Fibroblast of pulmonary artery (primary cell): ENCODE measurements around the gene PRICKLE1.

Experiments used
- DNase-seq: peaks from one replicate; pipeline ENCODE4 v3.0.0-alpha.2; 2010; ENCODE audit warnings: low read depth
- H3K4me3 ChIP-seq: replicated peaks from 2 replicates; pipeline ENCODE4 v1.5.1; 2011; ENCODE audit warnings: low read depth, mild to moderate bottlenecking, control low read depth, low read length, moderate library complexity
- TF ChIP-seq, protein P1 (sequence below): IDR thresholded peaks from 2 replicates; pipeline ENCODE4 v1.5.1; 2011; ENCODE audit warnings: mild to moderate bottlenecking, control low read depth, low read length, inconsistent platforms; ENCODE audit errors: missing control alignments

PRICKLE1 gene

DNA sequence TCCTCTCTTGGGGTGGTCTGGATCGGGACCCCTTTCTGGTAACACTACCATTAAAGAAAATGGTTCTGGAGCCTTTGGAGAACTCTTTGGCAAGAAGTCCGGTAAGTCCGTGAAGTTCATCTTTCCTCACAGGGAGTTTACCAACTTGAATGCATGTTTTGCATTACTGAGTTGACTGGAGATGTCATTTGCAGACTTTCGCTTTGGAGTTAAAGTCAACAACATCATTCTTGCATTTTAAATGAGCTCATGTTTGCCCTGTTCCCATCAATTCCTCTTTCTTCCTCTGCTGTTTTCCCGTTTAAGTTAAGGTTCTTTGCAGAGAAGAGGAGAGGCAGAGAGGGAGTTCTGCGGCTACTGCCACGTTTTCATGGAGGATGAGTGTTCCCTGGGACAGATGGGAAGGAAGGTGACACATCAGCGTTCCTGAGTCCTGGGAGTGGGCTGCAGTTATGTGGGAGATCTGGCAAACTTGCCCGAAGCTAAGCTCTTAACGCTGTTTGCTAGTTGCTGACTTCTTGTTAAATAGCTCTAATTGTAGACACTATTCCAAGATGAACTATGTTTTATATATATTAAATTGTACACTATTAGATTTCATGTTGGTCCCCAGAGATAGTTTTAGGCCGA is 18.8 kb upstream of the PRICKLE1 start:
- TF ChIP-seq, protein P1, sequence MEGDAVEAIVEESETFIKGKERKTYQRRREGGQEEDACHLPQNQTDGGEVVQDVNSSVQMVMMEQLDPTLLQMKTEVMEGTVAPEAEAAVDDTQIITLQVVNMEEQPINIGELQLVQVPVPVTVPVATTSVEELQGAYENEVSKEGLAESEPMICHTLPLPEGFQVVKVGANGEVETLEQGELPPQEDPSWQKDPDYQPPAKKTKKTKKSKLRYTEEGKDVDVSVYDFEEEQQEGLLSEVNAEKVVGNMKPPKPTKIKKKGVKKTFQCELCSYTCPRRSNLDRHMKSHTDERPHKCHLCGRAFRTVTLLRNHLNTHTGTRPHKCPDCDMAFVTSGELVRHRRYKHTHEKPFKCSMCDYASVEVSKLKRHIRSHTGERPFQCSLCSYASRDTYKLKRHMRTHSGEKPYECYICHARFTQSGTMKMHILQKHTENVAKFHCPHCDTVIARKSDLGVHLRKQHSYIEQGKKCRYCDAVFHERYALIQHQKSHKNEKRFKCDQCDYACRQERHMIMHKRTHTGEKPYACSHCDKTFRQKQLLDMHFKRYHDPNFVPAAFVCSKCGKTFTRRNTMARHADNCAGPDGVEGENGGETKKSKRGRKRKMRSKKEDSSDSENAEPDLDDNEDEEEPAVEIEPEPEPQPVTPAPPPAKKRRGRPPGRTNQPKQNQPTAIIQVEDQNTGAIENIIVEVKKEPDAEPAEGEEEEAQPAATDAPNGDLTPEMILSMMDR, result no peak
- H3K4me3 ChIP-seq, result no peak overlapping the region
- DNase-seq, result no peak

DNA sequence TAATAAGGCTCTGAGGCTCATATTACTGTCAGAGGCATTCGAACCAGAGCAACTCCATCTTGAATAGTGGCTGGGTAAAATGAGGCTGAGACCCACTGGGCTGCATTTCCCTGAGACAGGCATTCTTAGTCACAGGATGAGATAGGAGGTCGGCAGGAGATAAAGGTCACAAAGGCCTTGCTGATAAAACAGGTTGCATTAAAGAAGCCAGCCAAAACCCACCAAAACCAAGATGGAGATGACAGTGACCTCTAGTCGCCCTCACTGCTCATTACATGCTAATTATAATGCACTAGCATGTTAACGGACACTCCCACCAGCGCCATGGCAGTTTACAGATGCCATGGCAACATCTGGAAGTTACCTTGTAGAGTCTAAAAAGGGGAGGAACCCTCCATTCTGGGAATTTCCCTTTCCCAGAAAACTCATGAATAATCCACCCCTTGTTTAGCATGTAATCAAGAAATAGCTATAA is 18.1 kb upstream of the PRICKLE1 start:
- no peak for DNase-seq
- TF ChIP-seq, protein P1, result no peak
- H3K4me3 ChIP-seq, result no peak overlapping the region

DNA sequence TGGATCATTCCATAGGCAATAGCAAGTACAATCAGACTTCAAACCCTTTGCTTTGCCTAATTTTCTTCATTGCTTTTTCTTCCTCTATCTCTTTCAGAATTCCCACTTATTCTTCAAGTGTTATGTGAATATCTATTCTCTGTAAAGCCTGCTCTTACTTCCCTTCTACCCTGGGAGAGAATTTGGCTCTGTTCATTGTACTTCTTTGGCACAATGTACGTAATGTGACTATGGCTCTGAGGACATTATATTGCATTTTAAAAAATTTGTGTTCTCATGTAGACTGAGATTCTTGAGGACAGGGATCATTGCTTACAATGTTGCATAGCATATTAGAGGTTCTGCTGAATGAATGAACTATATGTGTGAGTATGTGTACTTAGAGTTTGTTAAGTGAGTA is 16.9 kb upstream of the PRICKLE1 start:
- H3K4me3 ChIP-seq, result no peak overlapping the region
- DNase-seq, result no peak
- TF ChIP-seq, protein P1, result no peak

DNA sequence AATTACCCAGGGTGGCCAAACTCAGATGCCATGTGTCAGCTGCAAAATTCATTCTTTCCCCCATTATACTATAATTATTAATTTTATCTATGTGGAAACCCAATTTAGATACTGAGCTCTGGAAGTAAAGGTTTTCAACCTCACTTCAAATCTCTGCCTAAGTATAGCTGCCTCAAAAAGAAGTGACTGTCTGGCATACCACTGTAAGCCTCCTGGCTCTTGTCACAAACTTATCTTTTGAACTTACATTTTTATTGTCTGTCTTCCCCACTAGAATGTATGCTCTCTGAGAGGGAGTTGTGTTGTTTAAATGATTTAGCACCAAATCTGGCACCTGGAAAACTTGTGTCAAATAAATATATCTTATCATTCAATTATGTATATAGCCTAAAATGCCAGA is 16.1 kb upstream of the PRICKLE1 start:
- TF ChIP-seq, protein P1, result no peak
- DNase-seq, result no peak
- H3K4me3 ChIP-seq, result no peak overlapping the region

DNA sequence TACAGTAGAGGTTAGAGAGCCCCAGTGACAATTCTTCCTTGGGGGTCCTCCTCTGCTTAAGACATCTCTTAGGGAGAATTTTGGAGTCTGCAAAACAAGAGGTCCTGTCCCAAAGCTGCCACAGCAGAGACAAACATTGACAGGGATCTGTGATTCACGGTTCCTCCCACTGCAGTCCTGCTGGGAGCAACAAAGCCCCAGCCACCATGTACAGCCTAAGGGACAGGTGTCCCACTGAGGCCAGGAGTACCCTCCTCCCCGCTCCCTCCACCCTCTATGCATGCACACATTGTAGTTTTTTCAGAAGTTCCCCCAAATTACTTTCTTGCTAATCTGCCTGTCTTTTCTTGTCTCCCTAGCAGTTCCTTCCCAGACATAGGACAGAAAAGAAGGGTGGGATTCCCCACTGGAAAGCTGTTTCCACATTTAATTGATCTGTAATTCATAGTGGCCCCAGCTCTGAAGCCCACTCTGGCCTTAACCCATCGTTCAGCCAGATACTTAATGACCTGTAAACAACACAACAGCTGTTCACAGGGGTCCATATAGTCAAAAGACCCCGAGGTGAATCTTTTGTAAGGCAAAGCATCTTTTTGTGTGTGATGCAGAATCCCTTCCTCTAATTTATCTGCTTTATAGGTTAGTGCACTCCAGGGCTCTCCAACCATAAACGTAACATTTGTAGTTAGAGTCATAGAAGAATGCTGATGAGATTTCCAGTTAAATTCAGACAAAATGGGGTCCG is 13.9 kb upstream of the PRICKLE1 start:
- H3K4me3 ChIP-seq, result no peak overlapping the region
- TF ChIP-seq, protein P1, result no peak
- no peak for DNase-seq

DNA sequence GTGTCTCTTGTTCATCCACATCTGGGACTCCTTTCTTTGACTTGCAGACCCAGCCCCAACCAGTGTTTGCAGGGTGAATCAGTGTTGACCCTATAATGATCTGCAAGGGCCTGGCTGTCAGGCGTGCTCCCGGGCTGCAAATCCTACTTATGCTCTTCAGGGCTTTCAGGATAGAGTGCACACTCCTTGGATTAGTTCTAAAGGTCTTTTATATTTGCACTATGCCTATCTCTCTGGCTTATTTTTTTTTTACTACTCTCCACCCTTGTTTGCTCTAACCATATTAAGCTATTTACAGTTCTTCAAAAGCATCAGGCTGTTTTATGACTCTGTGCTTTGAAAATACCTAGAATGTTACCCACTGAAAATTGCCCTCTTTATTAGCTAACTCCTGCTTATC is 4.3 kb upstream of the PRICKLE1 start:
- H3K4me3 ChIP-seq, result no peak overlapping the region
- TF ChIP-seq, protein P1, result no peak
- DNase-seq, result no peak
